Loucy (cell line): Measurements from ENCODE around the gene KLHL4.

Experiments
- EZH2phosphoT487 ChIP-seq: fragments of 200-600 bp; IDR thresholded peaks from 2 replicates; pipeline ENCODE4 v1.6.1; 2018; ENCODE audit warnings: antibody characterized with exemption, mild to moderate bottlenecking, moderate library complexity, borderline replicate concordance
- TF ChIP-seq, protein P1 (sequence below): fragments of 200-600 bp; sonication (generic); conservative IDR thresholded peaks from 2 replicates; pipeline ENCODE4 v1.5.1; 2014; ENCODE audit warnings: mild to moderate bottlenecking, antibody characterized with exemption, low read length

DNA sequence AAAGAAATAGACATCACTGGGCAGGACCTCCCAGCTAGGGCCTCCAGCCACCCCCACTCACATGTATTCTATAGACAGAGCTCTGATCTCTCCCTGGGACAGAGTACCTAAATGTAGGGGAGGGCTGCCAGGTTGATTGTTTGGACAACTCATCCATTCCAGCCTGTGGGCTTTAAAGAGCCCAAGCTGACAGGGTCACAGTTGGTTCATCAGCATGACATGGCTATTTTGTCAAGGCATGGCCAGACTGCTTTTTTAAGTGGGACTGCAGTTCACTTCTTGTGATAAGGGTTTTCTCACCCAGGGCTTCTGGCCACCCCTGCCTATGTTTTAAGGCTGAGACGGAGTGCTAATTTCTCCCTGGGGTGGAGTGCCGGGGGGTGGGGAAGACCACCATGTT is 63.3 kb downstream of the KLHL4 start:
- TF ChIP-seq, protein P1, sequence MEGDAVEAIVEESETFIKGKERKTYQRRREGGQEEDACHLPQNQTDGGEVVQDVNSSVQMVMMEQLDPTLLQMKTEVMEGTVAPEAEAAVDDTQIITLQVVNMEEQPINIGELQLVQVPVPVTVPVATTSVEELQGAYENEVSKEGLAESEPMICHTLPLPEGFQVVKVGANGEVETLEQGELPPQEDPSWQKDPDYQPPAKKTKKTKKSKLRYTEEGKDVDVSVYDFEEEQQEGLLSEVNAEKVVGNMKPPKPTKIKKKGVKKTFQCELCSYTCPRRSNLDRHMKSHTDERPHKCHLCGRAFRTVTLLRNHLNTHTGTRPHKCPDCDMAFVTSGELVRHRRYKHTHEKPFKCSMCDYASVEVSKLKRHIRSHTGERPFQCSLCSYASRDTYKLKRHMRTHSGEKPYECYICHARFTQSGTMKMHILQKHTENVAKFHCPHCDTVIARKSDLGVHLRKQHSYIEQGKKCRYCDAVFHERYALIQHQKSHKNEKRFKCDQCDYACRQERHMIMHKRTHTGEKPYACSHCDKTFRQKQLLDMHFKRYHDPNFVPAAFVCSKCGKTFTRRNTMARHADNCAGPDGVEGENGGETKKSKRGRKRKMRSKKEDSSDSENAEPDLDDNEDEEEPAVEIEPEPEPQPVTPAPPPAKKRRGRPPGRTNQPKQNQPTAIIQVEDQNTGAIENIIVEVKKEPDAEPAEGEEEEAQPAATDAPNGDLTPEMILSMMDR = no peak
- TF ChIP-seq EZH2phosphoT487 = no peak
